Omental fat pad (tissue), 4 donors: ENCODE measurements around the gene ARID3C. TPM values are rescaled to one million over a fixed set of nuclear protein-coding genes. Genes with fewer than 3 reads are reported as not detected.

ENCODE experiments used
- ATAC-seq: fragments of 150-250 bp; one replicate; pipeline ENCODE4 v1.9.1; 2016; ENCODE audit warnings: mild to moderate bottlenecking, moderate library complexity; ENCODE audit not compliant: low FRiP score
- DNase-seq: peaks from one replicate; pipeline ENCODE4 v3.0.0-alpha.2; 2019; ENCODE audit warnings: low spot score
- CTCF ChIP-seq, 3 donors: fragments of 450-650 bp; IDR thresholded peaks; one replicate each; pipeline ENCODE4 v1.5.1; 2016 to 2017; ENCODE audit warnings: antibody characterized with exemption in 3 of 3, mild to moderate bottlenecking in 3 of 3, moderate library complexity in 2 of 3
- total RNA-seq, 4 donors: library from RNA; depleted of rRNA; stranded (reverse); fragments of >200 nt; gene quantifications; one replicate each; pipeline ENCODE4 v1.1.0, GENCODE V29; 2016

ARID3C gene
- total RNA-seq, 4 donors from 2014 or later: not detected

GRCh38 chr9:34651876-34652601 lies 23.2 kb upstream of the ARID3C start, which contains the start of gene IL11RA:
Gene IL11RA, plus strand, starts transcription at chr9:34652185. Its CDS starts 3,033 bp downstream, at chr9:34655218.
- DNase-seq (peak; percentile 44), ATAC-seq (peak; percentile 63)
- no peak for TF ChIP-seq CTCF (IDR thresholded peaks at IDR 0.05)

- DNase-seq: no peak
- ATAC-seq: peak; percentile 12
- TF ChIP-seq CTCF (IDR thresholded peaks at IDR 0.05): no peak
Observed at GRCh38 chr9:34651321-34651720, 22.5 kb upstream of the ARID3C start.

- DNase-seq (no peak), ATAC-seq (no peak)
- TF ChIP-seq CTCF (IDR thresholded peaks at IDR 0.05): no peak
Observed at GRCh38 chr9:34650816-34651215, 21.9 kb upstream of the ARID3C start.

- TF ChIP-seq CTCF (IDR thresholded peaks at IDR 0.05): no peak
- no peak for DNase-seq
- ATAC-seq: no peak
Observed at GRCh38 chr9:34648673-34649072, 19.8 kb upstream of the ARID3C start.

GRCh38 chr9:34647651-34648050 lies 18.8 kb upstream of the ARID3C start:
- DNase-seq (no peak), ATAC-seq (no peak)
- no peak for TF ChIP-seq CTCF (IDR thresholded peaks at IDR 0.05)

GRCh38 chr9:34647084-34647403 lies 18.2 kb upstream of the ARID3C start:
- TF ChIP-seq CTCF (IDR thresholded peaks at IDR 0.05): no peak
- DNase-seq: no peak
- no peak for ATAC-seq
